Sigmoid colon (tissue), 4 donors: ENCODE results near the gene TBXA2R.

Source experiments
- CTCF ChIP-seq, 4 experiments: fragments of 450-650 bp in 3 of 4; fragments of 200-600 bp in 1 of 4; IDR thresholded peaks; one replicate each; pipeline ENCODE4 v1.5.1; 2016 to 2019; ENCODE audit warnings: antibody characterized with exemption in 4 of 4, mild to moderate bottlenecking in 3 of 4, moderate library complexity in 2 of 4
- EP300 ChIP-seq, 4 donors: sonication (generic); formaldehyde crosslinking; IDR thresholded peaks; one replicate each; pipeline ENCODE4 v1.6.1; 2017; ENCODE audit warnings: antibody characterized with exemption in 4 of 4
- POLR2A ChIP-seq, 2 donors: fragments of 450-650 bp; IDR thresholded peaks; one replicate each; pipeline ENCODE4 v1.6.1; 2016; ENCODE audit warnings: antibody characterized with exemption in 2 of 2, mild to moderate bottlenecking in 2 of 2, moderate library complexity in 2 of 2
- POLR2AphosphoS5 ChIP-seq, 4 donors: sonication (generic); formaldehyde crosslinking; IDR thresholded peaks; one replicate each; pipeline ENCODE4 v1.6.1; 2017; ENCODE audit warnings: antibody characterized with exemption in 4 of 4

- no peak for TF ChIP-seq CTCF (IDR thresholded peaks at IDR 0.05)
- no peak for TF ChIP-seq POLR2AphosphoS5 (IDR thresholded peaks at IDR 0.05)
- no peak for TF ChIP-seq EP300 (IDR thresholded peaks at IDR 0.05)
- no peak for TF ChIP-seq POLR2A (IDR thresholded peaks at IDR 0.05)
Measured at GRCh38 chr19:3573162-3573857, 33.4 kb downstream of the TBXA2R start.
